ENCODE measurements around the gene CAMK2N1. TPM values are rescaled to one million over a fixed set of nuclear protein-coding genes. Genes with fewer than 3 reads are reported as not detected.

Gene CAMK2N1
- polyA plus RNA-seq, 1 donor (not counting 4 experiments of a cell fraction or from before 2014, with no cell fraction given), result 46.0 TPM

- Histone ChIP-seq H3K4me2 (ENCODE audit: control insufficient read depth, extremely low read depth, insufficient read depth, low read depth, low read length) (no peak overlapping the region), H4K20me1 (ENCODE audit: control insufficient read depth, extremely low read depth, insufficient read depth, low read length) (no peaks in the 10 kb centered on the region)
Measured at GRCh38 chr1:20511518-20512428, 25.8 kb upstream of the CAMK2N1 start.

GRCh38 chr1:20508411-20508771 lies 22.4 kb upstream of the CAMK2N1 start:
- Histone ChIP-seq H3K27me3 (ENCODE audit: control insufficient read depth, extremely low read depth, insufficient read depth, low read length) (no peaks in the 10 kb centered on the region), H3K9me1 (ENCODE audit: control insufficient read depth, extremely low read depth, insufficient read depth, low read length) (no peaks in the 10 kb centered on the region), H3K36me3 (ENCODE audit: control insufficient read depth in 2 of 2, extremely low read depth in 1 of 2, insufficient read depth in 2 of 2, low read length in 2 of 2) (peaks cover 2 to 11% of the 10 kb centered on the region in 2 experiments), H3K27ac (ENCODE audit: control insufficient read depth, insufficient read depth, low read length) (peak overlapping the region; percentile 71), H3K79me2 (ENCODE audit: control insufficient read depth, insufficient read depth, low read length) (peaks cover 34% of the 10 kb centered on the region), H3K9ac (ENCODE audit: control insufficient read depth, extremely low read depth, insufficient read depth, low read length) (peak overlapping the region; percentile 85), H3K4me1 (ENCODE audit: control insufficient read depth, extremely low read depth, insufficient read depth, low read length) (peaks cover 25% of the 10 kb centered on the region), H2AFZ (ENCODE audit: control insufficient read depth, low read length) (peak overlapping the region; percentile 98), H3K4me3 (ENCODE audit: control insufficient read depth in 2 of 3, extremely low read depth in 1 of 3, insufficient read depth in 2 of 3, low read depth in 1 of 3, low read length in 3 of 3) (peak overlapping the region; percentile 73 to 96 (median 74)), H3K9me3 (ENCODE audit: control insufficient read depth, low read depth, low read length) (no peaks in the 10 kb centered on the region), H3K4me2 (ENCODE audit: control insufficient read depth, extremely low read depth, insufficient read depth, low read depth, low read length) (peak overlapping the region; percentile 91), H4K20me1 (ENCODE audit: control insufficient read depth, extremely low read depth, insufficient read depth, low read length) (no peaks in the 10 kb centered on the region)
- FAIRE-seq (no peak), DNase-seq (ENCODE audit: low read depth, low spot score) (no peak)
- TF ChIP-seq CTCF (optimal IDR thresholded peaks at IDR 0.05 in 1 of 3, IDR thresholded peaks at IDR 0.05 in 1 of 3, conservative IDR thresholded peaks at IDR 0.05 in 1 of 3; ENCODE audit: extremely low read depth in 1 of 3, insufficient read depth in 2 of 3, low read length in 3 of 3), result no peak
- no peak for TF ChIP-seq EZH2 (IDR thresholded peaks at IDR 0.05; ENCODE audit: low read length)
- dilution Hi-C loops (cut with MboI; ENCODE audit: extremely low pct_ligation_motif_present, low sequenced_read_pairs), result no loop called here

More at GRCh38 chr1:20511518-20512428, 25.8 kb upstream of the CAMK2N1 start:
- Histone ChIP-seq H3K36me3 (ENCODE audit: control insufficient read depth in 2 of 2, extremely low read depth in 1 of 2, insufficient read depth in 2 of 2, low read length in 2 of 2) (no peaks in the 10 kb centered on the region), H3K9me3 (ENCODE audit: control insufficient read depth, low read depth, low read length) (no peaks in the 10 kb centered on the region), H3K27ac (ENCODE audit: control insufficient read depth, insufficient read depth, low read length) (no peak overlapping the region), H3K4me3 (ENCODE audit: control insufficient read depth in 2 of 3, extremely low read depth in 1 of 3, insufficient read depth in 2 of 3, low read depth in 1 of 3, low read length in 3 of 3) (no peak overlapping the region), H2AFZ (ENCODE audit: control insufficient read depth, low read length) (no peak overlapping the region), H3K9me1 (ENCODE audit: control insufficient read depth, extremely low read depth, insufficient read depth, low read length) (no peaks in the 10 kb centered on the region), H3K79me2 (ENCODE audit: control insufficient read depth, insufficient read depth, low read length) (peaks cover 3% of the 10 kb centered on the region), H3K27me3 (ENCODE audit: control insufficient read depth, extremely low read depth, insufficient read depth, low read length) (no peaks in the 10 kb centered on the region), H3K9ac (ENCODE audit: control insufficient read depth, extremely low read depth, insufficient read depth, low read length) (no peak overlapping the region), H3K4me1 (ENCODE audit: control insufficient read depth, extremely low read depth, insufficient read depth, low read length) (peaks cover 8% of the 10 kb centered on the region)
- FAIRE-seq (no peak), DNase-seq (ENCODE audit: low read depth, low spot score) (no peak)
- dilution Hi-C loops (cut with MboI; ENCODE audit: extremely low pct_ligation_motif_present, low sequenced_read_pairs), result no loop called here
- TF ChIP-seq CTCF (optimal IDR thresholded peaks at IDR 0.05 in 1 of 3, IDR thresholded peaks at IDR 0.05 in 1 of 3, conservative IDR thresholded peaks at IDR 0.05 in 1 of 3; ENCODE audit: extremely low read depth in 1 of 3, insufficient read depth in 2 of 3, low read length in 3 of 3), result no peak
- no peak for TF ChIP-seq EZH2 (IDR thresholded peaks at IDR 0.05; ENCODE audit: low read length)
